ENCODE data around the gene AASDH.

GRCh38 chr4:56375458-56375857, 11.8 kb downstream of the AASDH start:
- no peak for TF ChIP-seq POLR2A (IDR thresholded peaks at IDR 0.05)
- no peak for TF ChIP-seq CTCF (IDR thresholded peaks at IDR 0.05)
- no peak for TF ChIP-seq POLR2AphosphoS5 (IDR thresholded peaks at IDR 0.05)
- TF ChIP-seq EP300 (IDR thresholded peaks at IDR 0.05): no peak

Measured in stomach (tissue), 4 donors.